Measurements from ENCODE around the gene TFIP11.

DNA sequence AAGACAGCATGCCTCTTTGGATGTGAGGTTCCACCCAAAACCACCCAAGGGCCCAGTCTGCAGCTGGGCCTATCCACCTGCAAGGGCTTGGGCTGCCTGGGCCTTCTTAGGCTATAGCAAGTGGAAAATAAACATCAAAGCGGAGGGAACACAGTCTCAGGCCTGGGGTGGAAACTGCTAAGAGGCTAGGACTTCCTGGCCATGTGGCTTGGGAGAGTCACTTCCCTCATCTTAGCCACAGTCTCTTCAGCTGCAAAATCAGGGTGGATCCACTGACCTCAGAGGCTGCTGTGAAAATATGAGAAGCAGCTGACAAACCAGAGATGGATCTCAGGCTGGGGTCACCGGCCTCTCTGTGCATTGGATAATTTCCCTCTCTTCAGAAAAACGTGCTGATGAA, 30.6 kb upstream of the TFIP11 start:
- TF ChIP-seq, protein P1, sequence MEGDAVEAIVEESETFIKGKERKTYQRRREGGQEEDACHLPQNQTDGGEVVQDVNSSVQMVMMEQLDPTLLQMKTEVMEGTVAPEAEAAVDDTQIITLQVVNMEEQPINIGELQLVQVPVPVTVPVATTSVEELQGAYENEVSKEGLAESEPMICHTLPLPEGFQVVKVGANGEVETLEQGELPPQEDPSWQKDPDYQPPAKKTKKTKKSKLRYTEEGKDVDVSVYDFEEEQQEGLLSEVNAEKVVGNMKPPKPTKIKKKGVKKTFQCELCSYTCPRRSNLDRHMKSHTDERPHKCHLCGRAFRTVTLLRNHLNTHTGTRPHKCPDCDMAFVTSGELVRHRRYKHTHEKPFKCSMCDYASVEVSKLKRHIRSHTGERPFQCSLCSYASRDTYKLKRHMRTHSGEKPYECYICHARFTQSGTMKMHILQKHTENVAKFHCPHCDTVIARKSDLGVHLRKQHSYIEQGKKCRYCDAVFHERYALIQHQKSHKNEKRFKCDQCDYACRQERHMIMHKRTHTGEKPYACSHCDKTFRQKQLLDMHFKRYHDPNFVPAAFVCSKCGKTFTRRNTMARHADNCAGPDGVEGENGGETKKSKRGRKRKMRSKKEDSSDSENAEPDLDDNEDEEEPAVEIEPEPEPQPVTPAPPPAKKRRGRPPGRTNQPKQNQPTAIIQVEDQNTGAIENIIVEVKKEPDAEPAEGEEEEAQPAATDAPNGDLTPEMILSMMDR (IDR thresholded peaks at IDR 0.05): no peak
- TF ChIP-seq EZH2 (IDR thresholded peaks at IDR 0.05) (no peak), EZH2phosphoT487 (IDR thresholded peaks at IDR 0.05) (no peak)
